Umbilical cord (tissue), 2 donors: ENCODE data around the gene ATL3. TPM values are rescaled to one million over a fixed set of nuclear protein-coding genes. Genes with fewer than 3 reads are reported as not detected.
A peak's percentile ranks its signal among the peaks of the same experiment; 100 is the strongest.
"Not testable (repeated sequence)": the region's sequence is repeated elsewhere in the genome, so short reads cannot be mapped to it uniquely, and the experiment has no call there.

ENCODE experiments used
- DNase-seq: peaks from one replicate; pipeline ENCODE4 v3.0.0-alpha.2; 2015; ENCODE audit warnings: low spot score
- total RNA-seq: library from RNA; depleted of rRNA; stranded (reverse); fragments of >200 nt; gene quantifications from one replicate; pipeline ENCODE4 v1.2.3, GENCODE V29; 2014; ENCODE audit warnings: low replicate concordance; ENCODE audit not compliant: insufficient read depth

ATL3 gene
- total RNA-seq, 1 donor from 2014 or later, result 153 TPM

DNA sequence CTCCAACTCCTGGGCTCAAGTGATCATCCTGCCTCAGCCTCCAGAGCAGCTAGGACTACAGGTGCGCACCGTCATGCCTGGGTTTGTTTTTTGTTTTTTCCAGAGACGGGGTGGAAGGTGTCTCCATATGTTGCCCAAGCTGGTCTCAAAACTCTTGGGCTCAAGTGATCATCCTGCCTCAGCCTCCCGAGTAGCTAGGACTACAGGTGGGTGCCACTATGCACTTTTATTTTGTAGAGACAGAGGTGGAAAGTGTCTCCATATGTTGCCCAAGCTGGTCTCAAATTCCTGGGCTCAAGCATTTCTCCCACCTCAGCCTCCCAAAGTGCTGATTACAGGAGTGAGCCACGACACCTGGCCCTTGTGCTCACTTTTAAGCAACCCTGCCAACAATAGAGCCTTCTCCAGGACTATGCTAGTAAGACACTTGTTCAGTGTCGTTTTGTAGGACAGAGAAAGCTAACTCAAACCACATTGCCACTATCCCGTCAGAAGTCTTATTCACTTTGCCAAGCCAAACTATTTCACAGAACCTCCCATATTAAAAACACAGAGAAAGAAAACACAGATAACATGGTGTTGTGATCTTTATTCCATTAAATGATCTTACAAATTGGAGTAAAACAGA, 47.5 kb downstream of the ATL3 start:
- DNase-seq, result no peak

DNA sequence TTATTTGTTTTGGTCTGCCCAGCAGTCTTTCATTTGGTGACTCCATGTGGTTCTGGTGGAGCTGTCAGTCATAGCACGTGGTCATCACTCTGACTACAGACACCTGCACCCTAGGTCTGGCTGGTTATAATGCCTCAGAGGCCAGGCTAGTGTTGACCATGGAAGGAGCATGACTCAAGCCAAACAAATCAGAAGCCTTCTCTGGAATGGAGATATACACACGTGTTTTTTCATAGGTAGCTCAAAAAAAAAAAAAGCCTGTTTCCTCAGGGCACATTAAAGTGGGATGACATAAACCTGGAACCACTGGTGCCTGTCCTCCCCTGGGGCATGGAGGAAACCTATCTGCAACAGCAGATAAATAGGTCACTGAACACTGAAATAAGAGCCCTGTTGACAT, 48.9 kb downstream of the ATL3 start:
- no peak for DNase-seq

- peak; percentile 34 for DNase-seq
Measured at GRCh38 chr11:63621071-63621470, 50.1 kb downstream of the ATL3 start.

DNA sequence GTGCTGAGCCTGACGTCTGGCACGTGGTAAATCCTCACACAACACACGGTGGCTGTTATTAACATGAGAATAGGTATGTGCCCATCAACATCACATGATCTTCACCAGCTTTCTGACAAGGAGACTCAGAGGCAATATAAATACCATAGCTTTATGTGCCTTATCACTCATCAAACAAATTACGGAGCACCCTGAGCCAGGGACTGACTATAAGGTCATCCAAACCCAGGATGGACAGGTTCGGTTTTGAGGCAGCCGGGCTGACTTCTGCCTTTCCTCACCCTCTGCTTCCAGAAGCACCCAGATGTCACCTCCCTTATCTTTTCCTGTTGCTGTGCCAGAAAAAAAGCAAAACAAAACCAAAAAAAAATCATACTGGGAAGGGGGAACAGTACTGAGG, 51.2 kb downstream of the ATL3 start:
- no peak for DNase-seq

- not testable (repeated sequence) for DNase-seq
Measured at GRCh38 chr11:63617686-63618085, 53.5 kb downstream of the ATL3 start.

DNA sequence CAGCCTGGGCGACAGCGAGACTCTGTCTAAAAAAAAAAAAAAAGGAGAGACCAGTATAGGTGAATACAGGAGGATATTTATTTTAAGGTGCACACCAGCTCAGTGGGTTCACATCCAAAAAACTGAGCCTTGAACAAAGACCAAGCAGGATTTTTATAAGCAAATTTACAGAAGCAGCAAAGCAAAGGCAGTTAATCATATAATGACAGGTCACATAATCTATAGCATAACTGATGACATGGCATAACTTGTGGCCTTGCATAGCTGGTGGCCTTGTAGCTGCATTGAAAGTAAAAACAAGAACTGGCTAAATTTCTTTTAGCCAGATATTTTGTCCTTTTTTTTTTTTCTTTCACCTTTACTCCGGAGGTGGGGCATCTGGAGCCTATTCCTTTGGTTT, 54.2 kb downstream of the ATL3 start:
- DNase-seq, result no peak

- DNase-seq, result peak; percentile 24
Measured at GRCh38 chr11:63614136-63614671, 57.0 kb downstream of the ATL3 start, which contains the start of gene PLAAT3. PLAAT3 (minus strand) TSS chr11:63614433; CDS start chr11:63614014, 419 bp downstream.

DNA sequence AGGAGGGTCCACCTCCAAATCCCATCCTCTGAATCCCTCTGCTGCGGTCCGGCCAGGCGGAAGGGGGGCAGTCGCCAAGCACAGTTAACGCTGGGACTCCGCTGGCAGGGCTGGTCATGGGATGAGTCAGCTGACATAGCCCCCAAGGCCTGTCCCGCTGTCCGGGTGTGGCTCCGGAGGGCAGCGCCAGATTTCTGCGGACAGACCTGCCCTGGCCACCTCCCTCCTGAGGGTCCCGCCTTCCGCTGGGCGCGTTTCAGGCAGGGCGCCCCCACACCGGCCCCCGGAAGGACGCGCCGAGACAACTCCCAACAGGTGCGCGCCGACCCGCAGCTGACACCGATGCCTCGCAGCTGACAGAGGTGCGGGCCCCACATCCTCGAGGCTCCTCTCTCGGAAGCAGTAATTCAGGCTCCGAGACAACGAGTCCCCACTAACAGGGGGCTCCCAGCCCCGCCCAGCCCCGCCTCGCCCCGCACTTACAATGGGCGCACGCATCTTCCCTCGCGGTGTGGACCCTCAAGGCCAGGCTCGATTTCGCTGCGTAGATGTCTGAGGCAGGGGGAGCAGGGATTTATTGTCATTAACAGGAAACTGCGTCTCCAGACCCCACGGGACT, 57.5 kb downstream of the ATL3 start:
- peak; percentile 20 for DNase-seq

GRCh38 chr11:63612181-63612580, 59.0 kb downstream of the ATL3 start:
- DNase-seq, result no peak

DNA sequence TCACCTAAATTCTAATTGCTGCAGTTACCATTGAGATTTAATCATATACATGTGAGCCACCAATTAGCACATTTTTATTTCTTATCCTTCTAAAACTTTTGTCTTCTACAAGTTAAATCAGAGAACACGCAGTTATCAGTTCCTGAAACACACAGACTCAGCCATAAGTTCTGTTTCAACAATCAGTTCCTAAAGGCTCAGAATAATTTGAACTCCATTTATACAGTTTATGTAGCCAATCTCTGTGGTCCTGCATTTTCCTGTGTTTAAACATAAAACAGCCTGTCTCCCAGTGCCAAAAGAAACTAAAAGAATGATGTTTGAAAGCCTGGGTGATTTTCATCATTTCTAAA, 59.8 kb downstream of the ATL3 start:
- no peak for DNase-seq

DNA sequence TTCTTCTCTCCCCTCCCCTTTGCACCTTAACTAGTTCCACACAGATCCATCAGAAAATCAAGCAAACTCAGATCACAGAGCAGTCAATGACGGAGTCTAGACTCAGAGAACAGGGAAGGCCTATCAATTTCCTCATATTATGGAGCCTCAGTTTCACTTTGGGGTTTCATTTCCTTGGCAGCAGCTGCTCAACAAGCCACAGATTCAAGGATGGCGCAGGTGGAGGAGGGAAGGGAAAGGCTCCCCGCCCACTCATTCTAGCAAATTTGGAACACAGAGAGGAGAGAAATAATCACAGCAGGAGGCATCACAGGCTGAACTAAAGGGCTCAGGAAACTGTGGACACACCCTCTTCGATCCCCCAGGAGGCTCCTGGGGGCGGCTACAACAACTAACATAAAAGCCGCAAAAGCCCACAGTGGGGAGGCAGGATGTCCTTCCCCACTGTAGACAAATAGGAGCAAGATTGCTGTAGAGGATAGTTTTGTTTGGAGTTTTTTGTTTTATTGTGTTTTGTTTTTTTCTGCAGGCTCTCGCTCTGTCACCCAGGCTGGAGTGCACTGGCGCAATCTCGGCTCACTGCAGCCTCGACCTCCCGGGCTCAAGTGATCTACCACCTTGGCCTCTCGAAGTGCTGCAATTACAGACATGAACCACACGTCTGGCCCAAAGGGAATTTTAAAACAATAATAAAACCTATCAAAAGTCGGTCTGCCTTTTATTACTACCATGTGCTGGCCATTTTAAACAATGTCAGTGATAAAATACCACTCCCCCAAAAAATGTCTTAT, 60.4 kb downstream of the ATL3 start:
- no peak for DNase-seq

GRCh38 chr11:63609971-63610580, 61.1 kb downstream of the ATL3 start:
- DNase-seq, result no peak

DNA sequence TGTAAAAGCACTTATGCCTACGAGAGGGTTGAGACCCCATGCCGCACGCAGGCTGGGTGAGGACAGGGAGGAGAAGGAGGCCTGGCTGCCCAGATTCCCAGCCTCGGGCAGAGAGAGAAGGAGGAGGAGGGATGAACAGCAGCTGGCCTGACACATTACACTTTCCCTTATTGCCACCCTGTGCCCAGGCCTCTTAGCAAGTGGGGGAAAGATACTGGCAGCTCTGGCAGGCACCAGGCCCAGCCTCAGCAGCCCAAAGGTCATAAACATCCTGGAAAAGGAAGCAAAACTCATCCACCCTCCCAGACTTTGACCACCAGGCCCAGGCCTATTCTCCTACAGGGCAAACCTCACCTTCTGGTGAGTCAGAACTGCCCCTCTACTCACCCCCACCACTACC, 61.6 kb downstream of the ATL3 start:
- no peak for DNase-seq

- peak; percentile 11 for DNase-seq
Measured at GRCh38 chr11:63608353-63609345, 62.5 kb downstream of the ATL3 start.

DNA sequence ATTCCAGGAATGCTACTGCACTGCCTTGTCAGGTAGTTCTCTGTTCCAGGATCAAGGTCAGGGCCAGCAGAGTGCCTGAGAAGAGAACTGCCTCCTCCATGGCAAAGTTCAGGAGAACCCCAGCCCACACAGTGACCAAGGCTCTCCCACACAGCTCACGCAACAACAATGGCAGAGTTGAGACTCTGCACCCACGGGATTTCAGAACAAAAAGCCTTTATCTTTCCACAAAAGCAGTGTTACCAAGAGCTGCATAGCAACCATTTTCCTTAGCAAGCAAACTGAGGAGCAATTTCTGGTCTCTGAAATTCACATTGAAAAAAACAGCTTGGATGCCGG, 68.0 kb downstream of the ATL3 start:
- DNase-seq, result no peak

- peak; percentile 68 for DNase-seq
Measured at GRCh38 chr11:63602290-63603179, 68.6 kb downstream of the ATL3 start.

GRCh38 chr11:63599211-63600122, 71.7 kb downstream of the ATL3 start:
- DNase-seq, result no peak

- no peak for DNase-seq
Measured at GRCh38 chr11:63598556-63598955, 72.6 kb downstream of the ATL3 start.

- DNase-seq, result no peak
Measured at GRCh38 chr11:63595296-63595695, 75.9 kb downstream of the ATL3 start.
